HG03135 (cell line): Measurements from ENCODE around the gene SDK1.

Experiments
- ATAC-seq: cut with Tn5 transposase; IDR thresholded peaks from one replicate; pipeline ENCODE4 v1.9.1; 2021; ENCODE audit warnings: mild to moderate bottlenecking, moderate library complexity; ENCODE audit not compliant: unreplicated experiment

SDK1 gene

DNA sequence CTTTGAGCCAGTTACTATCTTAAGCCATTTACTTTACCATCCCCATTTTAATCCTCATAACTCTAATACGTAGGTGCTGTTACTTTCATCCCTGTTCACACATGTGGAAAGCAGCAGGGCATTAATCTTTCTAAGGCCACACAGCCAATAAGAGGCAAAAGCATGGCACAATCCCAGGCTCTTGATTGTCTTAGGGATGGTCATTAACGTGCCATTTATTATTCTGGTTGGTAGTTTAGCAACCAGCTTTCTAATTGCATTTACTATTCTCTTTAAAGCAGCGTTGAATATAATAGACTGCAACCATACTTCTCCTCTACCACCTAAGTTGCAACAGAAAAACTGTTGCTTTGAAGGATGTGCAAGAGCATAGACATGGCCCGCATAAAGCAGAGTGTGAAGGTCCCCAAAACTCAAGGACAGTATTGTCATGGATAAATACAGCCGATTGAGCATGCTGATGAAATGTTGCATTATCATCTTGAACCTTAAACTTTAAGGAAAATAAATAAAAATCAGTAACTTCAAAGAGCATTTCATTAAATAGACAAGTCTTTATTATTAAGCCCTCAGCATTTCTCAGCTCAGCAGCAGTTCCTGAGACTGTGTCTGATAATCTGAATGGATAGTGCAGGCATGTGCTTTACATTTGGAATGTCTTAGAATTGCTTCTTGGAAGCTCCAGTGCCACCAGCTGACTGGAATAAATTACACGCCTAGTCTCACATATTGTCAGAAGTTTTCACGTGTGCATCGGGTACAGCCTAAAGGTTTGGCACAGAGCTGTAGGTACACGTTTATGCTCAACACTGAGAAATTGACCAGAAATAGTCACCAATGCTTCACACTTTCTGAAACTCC lies 467.1 kb downstream of the SDK1 start:
- ATAC-seq: no peak

DNA sequence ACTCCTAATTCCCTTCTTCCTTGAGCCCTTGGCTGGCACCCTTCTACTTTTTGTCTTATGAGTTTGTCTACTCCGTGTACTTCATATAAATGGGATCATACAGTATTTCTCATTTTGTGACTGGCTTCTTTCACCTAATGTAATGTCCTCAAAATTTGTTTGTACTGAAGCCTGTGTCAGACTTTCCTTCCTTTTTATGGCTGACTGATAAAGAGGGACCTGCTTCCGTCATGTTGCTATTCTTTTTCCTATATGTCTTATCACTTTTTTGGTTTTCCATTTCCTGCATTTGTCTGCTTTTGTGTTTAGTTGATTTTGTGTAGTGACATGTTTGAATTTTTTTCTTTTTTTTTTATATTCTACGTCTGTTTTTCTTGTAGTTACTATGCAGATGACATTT lies 470.9 kb downstream of the SDK1 start:
- ATAC-seq: no peak

DNA sequence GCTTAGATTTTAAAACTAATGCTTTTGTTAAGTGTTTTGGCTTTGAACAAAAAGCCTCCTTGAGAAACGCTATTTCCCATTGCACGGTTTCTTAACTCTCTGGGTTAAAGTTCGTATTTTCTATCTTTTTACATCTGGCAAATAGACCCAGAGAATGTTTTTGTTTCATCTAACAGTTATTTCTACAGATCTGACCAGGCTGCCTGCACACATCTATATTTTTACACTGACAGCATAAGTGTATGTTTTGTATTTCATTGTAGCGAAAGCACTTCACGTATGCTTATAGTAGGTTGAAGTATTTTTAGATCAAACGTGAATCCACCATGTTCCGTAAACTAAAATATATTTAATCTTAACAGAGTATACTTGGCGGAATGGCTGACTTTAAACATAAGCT lies 477.3 kb downstream of the SDK1 start:
- ATAC-seq: no peak

DNA sequence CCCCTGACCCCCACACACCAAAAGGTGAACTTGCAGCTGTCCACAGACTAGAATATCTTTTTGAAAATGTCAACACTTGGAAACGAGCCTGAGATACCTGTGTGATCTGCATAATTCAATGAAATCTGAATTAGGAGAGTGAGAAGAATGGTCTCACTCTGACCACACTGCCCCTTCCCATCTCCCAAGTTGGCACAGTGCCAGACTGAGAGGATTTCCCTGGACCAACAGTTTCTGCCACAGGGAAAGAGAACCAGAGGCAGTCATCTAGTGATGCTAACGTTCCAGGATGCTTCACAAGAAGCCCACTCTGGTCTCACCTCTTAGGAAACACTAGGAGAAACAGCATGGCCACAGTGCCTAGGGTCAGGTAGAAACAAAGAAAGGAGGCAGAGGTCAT lies 479.0 kb downstream of the SDK1 start:
- no peak for ATAC-seq

DNA sequence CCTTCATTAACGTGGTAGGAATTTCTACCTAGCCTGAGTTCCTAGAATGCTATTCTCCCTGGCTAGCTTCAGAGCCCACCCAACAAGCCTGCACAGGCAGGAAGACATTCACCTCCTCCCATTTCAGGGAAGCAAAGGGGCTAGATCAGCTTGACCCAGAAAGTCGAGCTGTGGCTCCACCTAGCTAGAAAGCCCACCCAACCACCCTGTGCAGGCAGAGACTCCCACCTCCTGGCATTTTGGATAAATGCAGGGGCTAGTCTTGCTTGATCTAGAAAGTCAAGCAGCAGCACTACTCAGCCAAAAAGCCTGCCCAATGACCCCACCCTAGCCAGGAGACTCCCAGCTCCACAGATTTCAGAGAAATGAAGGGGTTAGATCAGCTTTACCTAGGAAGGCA lies 479.5 kb downstream of the SDK1 start:
- ATAC-seq: no peak

DNA sequence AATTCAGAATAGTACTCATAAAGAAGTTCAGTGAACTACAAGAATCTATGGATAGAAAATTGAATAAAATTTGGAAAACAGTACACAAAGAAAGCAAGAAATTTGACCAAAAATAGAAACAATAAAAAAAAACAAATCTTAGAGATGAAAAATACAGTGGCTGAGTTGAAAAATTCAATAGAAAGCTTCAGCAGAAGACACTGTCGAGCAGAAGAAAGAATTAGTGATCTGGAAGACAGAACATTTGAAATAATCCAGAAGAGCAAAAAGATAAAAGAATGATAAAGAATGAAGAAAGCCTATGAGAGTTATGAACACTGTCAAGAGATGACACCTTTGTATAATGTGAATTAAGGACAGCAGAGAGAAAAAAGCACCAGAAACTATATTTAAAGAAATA lies 480.6 kb downstream of the SDK1 start:
- ATAC-seq: no peak

DNA sequence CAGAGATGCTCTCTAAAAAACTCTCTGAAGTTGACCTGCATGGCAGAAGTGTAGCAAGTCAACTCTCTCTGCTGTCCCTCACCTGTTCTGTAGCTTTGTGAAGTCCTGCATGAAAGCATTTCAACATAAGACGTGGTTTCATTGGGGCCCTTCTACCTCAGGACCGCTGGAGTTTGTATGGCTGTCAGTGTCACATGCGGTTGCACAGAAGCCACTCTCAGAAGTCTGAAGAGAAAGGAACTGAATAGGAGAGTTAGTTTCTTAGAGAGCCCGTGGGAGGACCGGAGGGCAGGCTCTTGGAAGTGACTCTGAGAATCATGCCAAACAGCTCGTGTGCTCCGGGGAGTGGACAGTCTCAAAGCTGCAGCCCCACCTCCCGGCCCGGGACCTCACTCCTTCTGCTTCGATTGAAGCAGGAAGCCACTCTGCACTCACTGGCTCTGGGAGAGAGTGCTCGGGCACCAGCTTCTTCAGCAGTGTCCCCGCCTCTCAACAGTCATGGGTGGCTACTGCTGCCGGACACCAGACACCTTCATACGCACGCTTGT lies 486.7 kb downstream of the SDK1 start:
- no peak for ATAC-seq

DNA sequence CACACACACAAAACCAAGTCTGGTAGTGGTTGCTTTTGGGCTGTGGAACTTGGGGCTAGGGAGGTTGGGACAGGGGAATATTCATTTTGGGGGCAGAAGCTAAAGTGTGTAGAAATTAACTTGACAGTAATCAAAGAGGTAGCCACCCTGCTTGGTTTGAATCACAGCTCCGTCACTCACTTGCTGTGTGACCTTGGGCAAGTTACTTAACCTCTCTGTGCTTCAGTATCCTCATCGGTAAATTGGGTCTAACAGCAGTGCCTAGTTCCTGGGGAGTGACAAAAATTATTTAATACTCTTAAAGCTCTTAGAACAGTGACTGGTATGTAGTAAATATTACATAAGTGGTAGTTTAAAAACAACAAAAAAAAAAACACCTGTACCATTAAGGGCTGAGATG lies 489.8 kb downstream of the SDK1 start:
- no peak for ATAC-seq

DNA sequence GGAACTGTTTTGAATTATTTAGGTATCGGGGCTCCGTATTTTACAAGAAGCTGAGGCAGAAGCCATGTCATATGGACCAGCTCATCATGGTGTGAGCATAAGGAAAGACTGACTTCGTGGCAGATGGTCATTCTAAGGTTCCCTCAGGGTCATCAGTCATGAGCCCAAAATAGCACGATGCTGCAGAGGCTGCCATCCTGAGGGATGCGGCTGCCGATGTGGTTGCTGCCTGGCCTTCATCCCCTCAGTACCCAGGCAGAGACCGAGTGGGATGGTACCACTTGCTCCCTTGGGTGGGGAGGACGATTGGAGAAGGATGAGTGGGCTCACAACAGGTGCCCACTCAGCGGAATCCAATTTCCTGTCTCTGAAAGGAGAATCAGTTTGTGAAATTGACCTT lies 490.3 kb downstream of the SDK1 start:
- ATAC-seq: no peak

DNA sequence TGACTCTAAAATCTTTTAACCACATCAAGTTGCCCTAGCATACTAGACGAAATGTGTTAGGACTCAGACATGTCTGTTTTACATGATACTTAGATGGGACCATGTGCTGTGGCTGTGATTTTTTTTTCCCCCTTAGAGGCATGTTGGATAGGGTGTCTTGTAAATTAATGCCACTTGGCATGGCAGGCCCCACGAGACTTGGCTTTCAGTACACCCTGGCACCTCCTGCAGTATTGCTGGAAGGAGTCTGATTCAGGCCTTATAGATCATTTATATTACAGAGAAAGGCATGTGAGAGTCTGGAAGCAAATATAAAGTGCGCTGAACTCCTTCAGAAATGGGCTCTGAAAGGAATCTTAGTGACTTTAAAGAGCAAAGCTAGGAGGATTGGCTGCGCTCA lies 494.1 kb downstream of the SDK1 start:
- no peak for ATAC-seq

DNA sequence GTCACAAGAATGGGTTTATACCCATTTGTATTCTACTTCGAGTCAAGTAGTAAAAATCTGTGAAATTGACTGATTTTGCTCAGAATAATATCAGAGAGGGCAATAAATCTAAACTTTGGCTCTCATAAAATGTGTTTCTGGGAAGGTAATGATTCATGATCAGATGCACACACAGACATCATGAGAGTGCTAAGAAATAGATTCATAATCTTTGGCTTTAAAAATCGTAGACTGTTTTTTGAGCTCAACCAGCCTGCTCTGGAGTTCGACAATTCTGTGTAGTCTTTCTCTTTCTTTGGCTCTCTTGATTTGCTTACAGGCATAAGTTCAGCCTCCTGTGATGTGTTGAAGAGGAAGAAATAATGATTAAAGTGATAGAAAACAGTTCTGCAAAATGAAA lies 494.7 kb downstream of the SDK1 start:
- no peak for ATAC-seq

DNA sequence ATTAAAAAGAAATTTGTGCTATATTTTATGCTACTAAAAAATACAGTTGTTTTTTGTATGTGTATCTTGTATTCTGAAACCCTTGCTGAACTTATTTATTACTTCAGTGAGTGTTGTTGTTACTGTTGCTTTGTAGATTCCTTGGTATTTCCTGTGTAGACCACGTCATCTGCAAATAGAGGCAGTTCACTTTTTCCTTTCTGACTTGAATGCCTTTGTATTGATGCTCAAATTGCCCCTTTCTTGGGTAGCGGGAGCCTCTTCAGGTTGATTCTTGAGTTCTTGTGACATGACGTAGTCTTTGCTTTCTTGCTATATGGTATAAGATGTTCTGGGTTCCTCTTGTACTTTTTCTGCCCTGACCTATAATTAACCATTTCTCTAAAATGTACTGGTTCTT lies 504.1 kb downstream of the SDK1 start:
- ATAC-seq: no peak

DNA sequence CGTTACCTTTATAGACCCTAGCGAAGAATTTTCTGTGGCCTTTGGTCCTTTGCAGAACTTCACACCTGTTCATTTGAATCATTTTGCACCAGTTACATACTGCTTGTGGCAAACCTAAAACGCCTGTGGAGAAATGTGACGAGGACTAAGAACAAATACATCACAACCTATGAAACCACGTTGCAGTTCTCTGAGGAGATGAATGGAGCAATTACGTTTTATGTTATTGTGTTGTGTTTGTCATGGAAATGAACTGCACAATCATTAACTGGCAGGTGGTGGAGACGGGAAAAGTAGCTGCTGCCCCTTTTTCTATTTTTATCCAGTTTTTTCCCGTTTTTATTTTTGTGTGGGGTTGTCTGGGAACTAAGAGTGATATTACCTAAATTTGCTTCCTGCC lies 505.5 kb downstream of the SDK1 start:
- ATAC-seq: no peak

DNA sequence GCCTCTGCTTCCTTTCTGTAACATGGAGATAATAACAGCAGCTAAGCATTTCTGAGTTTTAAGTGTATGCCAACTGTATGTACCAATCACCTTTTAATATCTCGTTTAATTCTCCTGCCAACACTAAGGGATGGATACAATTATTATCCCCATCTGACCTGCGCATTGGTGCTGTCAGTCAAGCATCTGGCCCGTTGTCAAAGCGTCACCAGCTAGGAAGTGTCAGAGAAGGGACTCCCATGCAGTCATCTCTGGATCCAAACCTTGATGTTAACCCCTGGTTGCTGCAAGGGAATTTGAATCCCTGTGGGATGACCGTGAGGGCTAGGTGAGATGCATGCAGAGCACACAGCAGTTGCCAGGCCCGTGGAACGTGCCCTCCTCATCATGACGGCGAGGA lies 506.8 kb downstream of the SDK1 start:
- no peak for ATAC-seq

DNA sequence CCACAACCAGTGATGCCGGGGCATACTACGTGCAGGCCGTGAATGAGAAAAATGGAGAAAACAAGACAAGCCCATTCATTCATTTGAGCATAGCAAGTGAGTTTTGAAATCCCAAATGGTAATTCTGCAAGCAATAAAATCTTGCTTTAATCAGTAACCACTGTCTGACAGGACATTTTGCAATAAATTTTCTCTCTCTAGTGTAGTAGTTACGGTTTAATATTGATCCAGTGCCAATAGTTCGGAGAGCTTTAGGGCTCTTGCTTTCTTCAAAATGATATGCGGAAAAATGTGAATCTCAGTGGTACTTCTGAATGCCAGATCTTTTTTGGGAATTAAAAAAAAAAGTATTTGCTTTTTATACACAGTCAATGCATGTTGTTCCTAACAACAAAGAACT lies 520.4 kb downstream of the SDK1 start:
- ATAC-seq: no peak

DNA sequence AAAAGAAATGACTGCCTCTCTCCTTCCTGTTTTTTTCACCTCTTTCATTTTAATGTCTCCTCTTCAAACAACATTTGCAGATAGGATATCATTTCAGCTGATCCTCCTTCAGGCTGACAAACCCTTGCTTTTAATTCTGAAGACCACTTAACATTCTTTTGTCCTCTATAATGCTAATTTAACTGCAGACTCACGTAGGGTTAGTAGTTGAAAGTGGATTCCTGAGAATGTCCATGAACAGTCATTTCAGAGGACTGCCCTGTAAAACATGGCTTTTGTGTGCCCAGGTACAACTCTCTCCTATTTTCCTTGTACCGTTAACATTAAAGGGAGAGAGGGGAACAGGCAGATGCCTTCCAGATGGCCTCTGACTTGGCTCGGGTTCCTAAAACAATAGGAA lies 524.4 kb downstream of the SDK1 start:
- ATAC-seq: no peak

DNA sequence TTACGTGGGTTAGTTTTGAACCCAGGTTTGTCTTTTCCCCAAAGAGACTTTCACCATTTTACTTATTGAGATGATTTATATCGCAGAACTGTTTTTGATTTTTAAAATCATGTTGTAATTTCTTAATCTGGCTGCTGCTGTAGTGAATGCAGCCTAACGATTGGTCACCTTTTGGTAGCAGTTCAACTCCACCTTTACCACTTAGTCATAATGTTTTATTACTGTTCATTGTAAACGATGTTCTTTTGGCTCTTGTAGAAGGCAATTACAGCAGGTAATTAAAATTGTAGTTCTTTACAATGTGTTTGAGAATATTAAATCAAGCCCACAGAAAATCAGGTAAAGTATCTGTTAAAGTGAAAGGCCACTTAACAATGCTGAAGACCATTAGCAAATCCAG lies 531.1 kb downstream of the SDK1 start:
- ATAC-seq: no peak

DNA sequence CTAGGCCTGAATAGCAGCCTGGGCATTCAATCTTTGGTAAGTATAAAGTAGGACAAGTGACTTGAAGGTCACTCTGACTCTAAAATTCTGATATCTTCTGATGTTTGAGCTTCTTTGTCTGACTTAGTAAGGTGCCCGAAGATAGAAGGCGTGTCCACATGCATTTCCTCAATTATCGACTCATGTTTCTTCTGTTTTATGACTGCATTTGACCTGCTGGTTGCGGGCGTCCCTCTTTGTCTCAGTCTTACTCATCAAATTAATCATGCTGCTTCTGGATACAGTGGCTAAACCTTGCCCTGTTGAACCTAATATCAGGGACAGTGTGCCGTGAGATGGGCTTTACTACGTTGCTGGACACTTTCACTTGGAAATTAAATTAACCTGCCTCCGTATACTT lies 534.1 kb downstream of the SDK1 start:
- ATAC-seq: no peak

DNA sequence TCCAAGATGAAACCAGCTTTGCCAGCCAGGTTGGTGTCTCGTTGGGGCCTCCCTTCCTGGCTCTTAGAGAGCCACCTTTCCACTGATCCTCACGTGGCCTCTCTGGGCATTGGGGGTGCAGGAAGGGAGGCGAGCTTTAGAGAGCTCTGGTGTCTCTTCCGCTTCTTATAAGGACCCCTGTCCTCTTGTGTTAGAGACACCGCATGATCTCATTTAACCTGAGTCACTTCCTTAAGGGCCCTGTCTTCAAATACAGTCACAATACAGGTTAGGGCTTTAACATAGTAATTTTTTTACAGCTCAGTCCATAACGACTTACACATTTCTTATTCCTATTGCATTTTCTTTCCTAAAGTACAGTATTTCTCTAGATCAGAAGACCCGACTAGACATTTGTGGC lies 535.8 kb downstream of the SDK1 start:
- ATAC-seq: no peak

DNA sequence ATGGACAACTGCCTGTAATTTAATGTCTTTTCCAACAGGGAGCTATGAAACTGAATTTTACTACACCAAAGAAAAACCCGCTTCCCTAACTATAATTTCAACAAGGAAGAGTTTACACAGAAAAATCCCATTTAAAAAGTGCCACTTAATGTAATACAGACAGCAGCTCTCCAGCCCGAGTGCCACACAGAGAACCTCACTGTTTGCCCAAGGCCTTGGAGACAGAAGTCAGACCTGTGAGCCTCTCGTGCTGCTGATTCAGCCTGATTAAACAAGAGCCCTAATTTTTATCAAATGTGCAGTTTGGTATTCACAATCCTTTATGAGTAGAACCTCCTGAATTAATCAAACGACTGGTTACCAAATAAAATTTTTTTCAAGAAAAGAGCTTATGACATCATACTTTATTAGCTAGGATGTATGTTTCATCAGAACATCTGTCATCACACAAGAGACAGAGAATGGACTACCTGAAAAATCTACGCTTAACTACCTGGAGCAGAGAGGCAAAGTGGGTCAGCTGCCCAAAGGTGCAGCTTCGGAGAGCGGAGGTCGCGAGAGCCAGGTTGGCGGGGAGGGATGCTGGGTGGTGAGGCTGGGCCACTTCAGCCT lies 543.6 kb downstream of the SDK1 start:
- no peak for ATAC-seq

DNA sequence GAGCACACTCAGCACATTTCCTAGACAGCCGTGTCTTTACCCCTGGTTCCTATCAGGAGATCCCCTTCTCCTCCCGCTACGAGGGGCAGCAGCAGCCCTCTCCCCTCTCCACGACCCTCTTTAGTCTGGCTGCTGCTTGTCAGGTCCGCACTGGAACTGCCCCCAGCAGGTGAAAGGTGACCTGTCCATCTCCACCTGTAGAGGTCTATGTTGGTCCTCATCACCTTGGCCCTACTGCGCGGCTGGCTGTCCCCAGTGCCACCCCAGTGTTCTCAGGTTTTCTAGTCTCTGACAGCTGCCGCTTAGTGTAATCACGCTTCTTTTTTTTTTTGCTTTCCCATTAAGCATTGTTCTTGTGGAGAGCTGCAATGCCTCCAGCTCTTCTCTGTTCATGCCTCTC lies 545.7 kb downstream of the SDK1 start:
- no peak for ATAC-seq

DNA sequence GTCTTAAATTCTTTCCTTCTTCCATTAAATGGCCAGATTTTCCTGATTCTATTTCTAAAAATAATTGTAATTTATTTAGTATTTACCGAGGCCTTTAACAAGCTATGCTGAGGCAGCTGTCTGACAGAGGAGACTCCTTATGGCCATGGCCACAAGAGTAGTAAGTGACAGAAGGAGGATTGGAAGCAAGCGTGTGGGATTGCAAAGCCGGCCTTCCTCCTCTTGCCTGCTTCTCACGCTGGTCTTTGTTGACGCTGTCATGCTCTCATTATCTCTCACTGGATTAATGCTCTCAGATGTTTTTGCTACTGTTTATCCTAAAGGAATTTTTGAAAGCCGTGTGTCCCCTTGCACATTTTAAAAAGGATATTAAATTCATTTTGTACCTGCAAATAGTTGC lies 546.3 kb downstream of the SDK1 start:
- no peak for ATAC-seq

DNA sequence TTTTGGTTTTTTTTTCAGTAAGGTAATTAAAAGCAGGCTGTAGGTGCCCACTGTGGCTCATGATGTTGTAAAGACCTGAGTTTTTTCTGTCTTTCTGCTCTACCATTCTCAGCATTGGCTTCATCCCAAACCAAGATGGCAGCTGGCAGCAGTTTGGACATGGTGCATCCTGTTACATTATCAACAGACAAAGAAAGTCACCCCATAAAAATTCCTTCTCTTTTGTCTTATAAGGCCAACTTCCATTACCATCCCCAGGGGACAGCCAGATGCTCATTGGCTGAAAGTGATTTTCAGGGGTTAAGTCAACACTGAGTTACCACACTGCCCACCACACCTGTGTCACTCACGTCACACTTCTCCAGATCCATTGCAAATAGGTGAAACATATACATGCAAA lies 558.4 kb downstream of the SDK1 start:
- no peak for ATAC-seq
